Kidney epithelial cell (primary cell): Measurements from ENCODE around the gene SLAIN1. TPM values are rescaled to one million over a fixed set of nuclear protein-coding genes. Genes with fewer than 3 reads are reported as not detected.

Source experiments
- DNase-seq: peaks from one replicate; pipeline ENCODE4 v3.0.0-alpha.2; 2010; ENCODE audit warnings: low read depth
- H3K27me3 ChIP-seq: 2 replicates; pipeline ENCODE4 v1.6.0; 2011; ENCODE audit warnings: low read length; ENCODE audit not compliant: control insufficient read depth, insufficient read depth
- H3K36me3 ChIP-seq: 2 replicates; pipeline ENCODE4 v1.5.1; 2011; ENCODE audit warnings: low read length; ENCODE audit not compliant: control insufficient read depth, insufficient read depth
- H3K4me3 ChIP-seq: 2 replicates; pipeline ENCODE4 v1.5.1; 2011; ENCODE audit warnings: low read depth, mild to moderate bottlenecking, control low read depth, low read length
- total RNA-seq: library from RNA; depleted of rRNA; stranded (reverse); fragments of >200 nt; gene quantifications from 2 replicates; pipeline ENCODE4 v1.2.3, GENCODE V29; 2015
- TF ChIP-seq, protein P1 (sequence below): IDR thresholded peaks from 2 replicates; pipeline ENCODE4 v1.5.1; 2011; ENCODE audit warnings: mild to moderate bottlenecking, moderate library complexity, low read length, control low read depth, inconsistent platforms; ENCODE audit not compliant: insufficient read depth, poor library complexity, severe bottlenecking

The SLAIN1 gene
- total RNA-seq, 1 donor from 2014 or later: 17.1 TPM

DNA sequence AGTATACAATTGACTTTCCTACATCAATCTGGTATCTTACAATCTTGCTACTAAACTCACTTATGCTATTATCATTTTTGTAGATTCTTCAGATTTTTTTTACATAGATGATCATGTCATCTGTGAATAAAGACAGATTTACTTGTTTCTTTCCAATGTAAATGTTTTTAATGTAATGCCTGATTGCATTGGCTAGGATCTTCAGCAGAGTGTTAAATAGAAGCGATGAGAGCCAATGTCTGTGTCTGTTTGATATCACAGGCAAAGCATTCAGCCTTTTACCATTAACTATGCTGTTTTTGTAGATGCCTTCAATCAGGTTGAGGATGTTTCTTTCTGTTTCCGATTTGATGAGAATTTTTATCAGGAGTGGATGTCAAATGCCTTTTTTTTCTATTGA, 19.2 kb downstream of the SLAIN1 start:
- no peak for DNase-seq
- no peak overlapping the region for H3K4me3 ChIP-seq
- TF ChIP-seq, protein P1, sequence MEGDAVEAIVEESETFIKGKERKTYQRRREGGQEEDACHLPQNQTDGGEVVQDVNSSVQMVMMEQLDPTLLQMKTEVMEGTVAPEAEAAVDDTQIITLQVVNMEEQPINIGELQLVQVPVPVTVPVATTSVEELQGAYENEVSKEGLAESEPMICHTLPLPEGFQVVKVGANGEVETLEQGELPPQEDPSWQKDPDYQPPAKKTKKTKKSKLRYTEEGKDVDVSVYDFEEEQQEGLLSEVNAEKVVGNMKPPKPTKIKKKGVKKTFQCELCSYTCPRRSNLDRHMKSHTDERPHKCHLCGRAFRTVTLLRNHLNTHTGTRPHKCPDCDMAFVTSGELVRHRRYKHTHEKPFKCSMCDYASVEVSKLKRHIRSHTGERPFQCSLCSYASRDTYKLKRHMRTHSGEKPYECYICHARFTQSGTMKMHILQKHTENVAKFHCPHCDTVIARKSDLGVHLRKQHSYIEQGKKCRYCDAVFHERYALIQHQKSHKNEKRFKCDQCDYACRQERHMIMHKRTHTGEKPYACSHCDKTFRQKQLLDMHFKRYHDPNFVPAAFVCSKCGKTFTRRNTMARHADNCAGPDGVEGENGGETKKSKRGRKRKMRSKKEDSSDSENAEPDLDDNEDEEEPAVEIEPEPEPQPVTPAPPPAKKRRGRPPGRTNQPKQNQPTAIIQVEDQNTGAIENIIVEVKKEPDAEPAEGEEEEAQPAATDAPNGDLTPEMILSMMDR: no peak
- H3K27me3 ChIP-seq: no peaks in the 10 kb centered on the region
- no peaks in the 10 kb centered on the region for H3K36me3 ChIP-seq

DNA sequence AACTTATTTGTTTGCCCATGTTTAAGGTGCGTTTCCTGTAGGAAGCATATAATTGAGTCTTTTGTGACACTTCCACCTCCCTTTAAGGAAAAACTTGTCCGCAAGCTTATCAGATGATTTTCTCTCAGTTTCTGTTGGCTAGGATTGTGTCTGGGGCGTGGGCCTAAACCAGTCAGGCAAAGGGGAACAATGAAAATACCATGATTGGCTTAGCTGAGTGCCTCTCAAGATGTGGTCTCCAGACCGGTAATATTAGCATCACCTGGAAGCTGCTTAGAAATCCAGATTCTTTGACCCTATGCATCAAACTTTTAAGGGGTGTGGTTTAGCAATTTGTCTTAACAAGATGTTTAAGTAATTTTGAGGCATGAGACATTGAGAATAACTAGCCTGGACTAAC, 20.0 kb downstream of the SLAIN1 start:
- TF ChIP-seq, protein P1: no peak
- H3K27me3 ChIP-seq: no peaks in the 10 kb centered on the region
- no peak overlapping the region for H3K4me3 ChIP-seq
- DNase-seq: no peak
- no peaks in the 10 kb centered on the region for H3K36me3 ChIP-seq

DNA sequence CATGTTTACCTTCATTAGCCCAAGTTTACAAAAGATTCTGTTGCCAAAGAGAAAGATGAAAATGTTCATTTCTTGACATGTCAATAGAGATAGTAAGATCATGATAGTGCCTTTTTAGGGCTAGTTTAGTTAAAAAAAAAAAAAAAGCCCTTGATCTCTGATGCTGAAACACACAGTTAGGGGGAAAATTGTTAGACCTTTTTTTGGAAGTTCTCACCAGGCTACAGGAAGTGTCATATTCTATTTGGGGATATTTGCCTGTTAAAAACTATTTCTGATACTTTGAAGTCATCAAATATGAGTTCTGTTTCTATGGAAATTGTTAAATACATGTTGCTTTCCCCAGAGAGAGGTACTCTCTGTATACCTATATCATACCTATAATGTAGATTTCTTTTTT, 21.6 kb downstream of the SLAIN1 start:
- Histone ChIP-seq H3K36me3 (no peaks in the 10 kb centered on the region), H3K27me3 (no peaks in the 10 kb centered on the region), H3K4me3 (no peak overlapping the region)
- no peak for DNase-seq
- TF ChIP-seq, protein P1: no peak

DNA sequence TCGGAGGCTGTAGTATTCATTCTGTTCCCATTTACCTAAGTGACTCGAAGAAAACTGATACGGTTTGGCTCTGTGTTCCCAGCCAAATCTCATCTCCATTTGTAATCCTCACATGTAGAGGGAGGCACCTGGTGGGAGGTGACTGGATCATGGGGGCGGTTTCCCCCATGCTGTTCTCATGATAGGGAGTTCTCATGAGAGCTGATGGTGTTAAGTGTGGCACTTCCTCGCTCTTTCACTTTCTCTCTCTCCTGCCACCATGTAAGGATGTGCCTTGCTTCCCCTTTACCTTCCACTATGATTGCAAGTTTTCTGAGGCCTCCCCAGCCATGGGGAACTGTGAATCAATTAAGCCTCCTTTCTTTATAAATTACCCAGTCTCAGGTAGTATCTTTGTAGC, 23.5 kb downstream of the SLAIN1 start:
- Histone ChIP-seq H3K27me3 (no peaks in the 10 kb centered on the region), H3K4me3 (no peak overlapping the region), H3K36me3 (no peaks in the 10 kb centered on the region)
- TF ChIP-seq, protein P1: no peak
- no peak for DNase-seq

DNA sequence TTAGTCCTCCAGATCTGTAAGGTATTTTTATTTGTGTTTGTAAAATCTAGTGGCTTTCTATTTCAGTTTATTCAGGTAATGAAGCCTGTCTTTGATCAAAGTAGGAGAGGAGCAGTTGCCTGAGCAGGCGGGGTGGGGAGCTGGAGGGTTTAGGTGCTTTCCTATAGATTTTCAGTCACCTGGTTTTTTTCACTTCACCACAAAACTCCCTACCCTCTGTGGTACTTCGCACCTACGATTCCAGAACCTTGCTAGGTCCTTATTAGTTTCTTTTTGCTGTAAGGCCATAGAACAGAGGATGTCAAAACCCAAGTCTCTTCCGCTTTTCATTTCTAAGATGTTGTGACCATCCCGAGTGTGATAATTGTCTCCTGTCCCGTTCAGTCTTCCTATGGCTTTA, 26.6 kb downstream of the SLAIN1 start:
- Histone ChIP-seq H3K4me3 (no peak overlapping the region), H3K27me3 (no peaks in the 10 kb centered on the region), H3K36me3 (no peaks in the 10 kb centered on the region)
- TF ChIP-seq, protein P1: no peak
- no peak for DNase-seq

DNA sequence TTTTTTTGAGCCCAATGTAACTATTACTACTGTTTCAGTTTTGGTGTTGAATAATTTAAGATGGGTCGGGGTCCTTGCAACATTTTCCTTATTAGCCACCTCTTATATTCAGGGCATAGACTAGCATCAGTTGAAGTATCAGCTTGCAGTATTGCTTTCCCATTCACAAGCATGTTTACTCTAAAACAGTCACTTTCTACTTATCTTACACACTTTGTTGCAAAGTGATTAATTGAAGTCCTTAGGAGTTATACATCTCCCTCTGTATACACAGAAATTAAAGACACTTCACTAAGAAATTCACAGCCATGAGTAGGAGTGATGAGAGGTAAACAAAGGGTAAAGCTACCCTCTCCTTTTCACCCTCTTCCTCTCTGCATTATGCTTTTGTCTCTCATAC, 27.6 kb downstream of the SLAIN1 start:
- no peak for DNase-seq
- TF ChIP-seq, protein P1: no peak
- no peaks in the 10 kb centered on the region for H3K27me3 ChIP-seq
- H3K4me3 ChIP-seq: no peak overlapping the region
- no peaks in the 10 kb centered on the region for H3K36me3 ChIP-seq
